Epithelial cell of prostate (primary cell): Measurements from ENCODE around the gene BRS3.

ENCODE experiments used
- DNase-seq: peaks from one replicate; pipeline ENCODE4 v3.0.0-alpha.2; 2011; ENCODE audit warnings: low read depth, low spot score
- H3K27ac ChIP-seq: fragments of 450-650 bp; 2 replicates; pipeline ENCODE4 v1.5.1; 2017; ENCODE audit warnings: mild to moderate bottlenecking

The BRS3 gene

DNA sequence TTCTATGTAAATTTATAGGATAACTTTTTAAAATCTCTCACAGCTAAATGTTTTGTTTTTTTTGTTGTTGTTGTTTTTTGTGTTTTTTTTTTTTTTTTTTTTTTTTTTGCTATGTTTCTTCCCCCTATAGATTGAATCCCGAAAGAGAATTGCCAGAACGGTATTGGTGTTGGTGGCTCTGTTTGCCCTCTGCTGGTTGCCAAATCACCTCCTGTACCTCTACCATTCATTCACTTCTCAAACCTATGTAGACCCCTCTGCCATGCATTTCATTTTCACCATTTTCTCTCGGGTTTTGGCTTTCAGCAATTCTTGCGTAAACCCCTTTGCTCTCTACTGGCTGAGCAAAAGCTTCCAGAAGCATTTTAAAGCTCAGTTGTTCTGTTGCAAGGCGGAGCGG is 4.1 kb downstream of the BRS3 start:
- no peak overlapping the region for H3K27ac ChIP-seq
- DNase-seq, result no peak

DNA sequence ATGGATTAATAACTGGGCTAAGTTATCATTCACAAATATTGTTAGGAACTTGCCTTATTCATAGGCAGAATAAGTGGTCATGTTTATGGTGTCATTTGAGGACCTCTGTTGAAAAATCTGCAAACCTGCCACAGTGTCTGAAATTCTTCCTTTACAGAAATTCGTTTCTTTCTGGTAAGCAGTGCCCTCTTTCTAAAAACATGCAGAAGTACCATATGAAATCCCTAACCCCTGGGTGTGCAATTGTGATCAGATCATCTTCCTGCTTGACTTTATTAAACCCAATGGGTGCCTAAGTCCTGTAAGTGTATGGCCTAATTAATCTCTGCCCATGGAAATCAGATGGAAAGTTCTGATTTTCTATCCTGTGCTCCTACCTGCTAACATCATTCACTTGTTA is 5.3 kb downstream of the BRS3 start:
- no peak for DNase-seq
- H3K27ac ChIP-seq, result no peak overlapping the region

DNA sequence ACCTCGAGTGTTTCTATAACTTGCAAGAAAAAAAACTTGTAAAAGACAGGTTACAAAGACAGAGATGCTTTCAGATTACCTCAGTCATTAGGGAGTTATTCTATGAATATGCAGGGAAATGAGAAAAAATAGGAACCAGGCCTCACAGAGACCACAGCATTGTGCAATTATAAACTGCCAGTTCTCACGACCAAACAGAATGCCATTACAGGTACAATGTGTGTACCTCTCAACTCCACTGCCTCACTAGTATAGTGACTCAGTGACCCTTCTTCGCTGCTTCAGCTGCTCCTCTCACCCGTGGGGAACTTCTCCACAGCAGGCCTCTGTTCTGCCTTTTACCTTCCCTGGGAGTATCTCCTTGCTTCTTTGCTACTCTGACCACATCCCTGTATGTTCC is 7.3 kb downstream of the BRS3 start:
- H3K27ac ChIP-seq, result no peak overlapping the region
- no peak for DNase-seq

DNA sequence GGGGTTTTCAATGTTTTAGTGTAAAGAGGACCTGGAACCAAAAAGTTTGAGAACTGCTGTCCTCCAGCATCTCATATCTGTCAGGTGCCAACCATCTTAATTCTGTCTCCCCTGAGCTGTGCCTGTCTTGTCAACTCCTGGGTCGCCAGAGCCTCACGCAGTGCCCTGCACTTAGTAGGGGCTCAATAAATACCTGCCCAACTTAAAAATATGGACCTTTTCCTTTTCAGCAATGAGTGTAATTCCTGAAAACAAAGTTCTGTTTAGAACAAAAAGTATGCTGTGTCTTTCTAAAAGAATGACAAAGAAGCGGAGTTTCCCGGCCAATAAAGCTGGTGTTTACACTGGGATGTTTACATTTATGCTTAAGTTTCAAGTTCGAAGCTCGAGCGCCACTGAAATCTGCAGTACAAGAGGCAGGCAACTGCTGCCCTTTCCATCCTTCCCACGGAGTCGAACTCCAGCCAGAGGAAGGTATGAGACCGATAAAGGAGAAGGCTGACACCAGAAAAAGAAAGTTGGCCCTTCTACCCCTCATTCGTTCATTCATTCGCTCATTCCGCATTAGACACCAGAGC is 8.5 kb downstream of the BRS3 start:
- H3K27ac ChIP-seq, result peak overlapping the region; percentile 91

DNA sequence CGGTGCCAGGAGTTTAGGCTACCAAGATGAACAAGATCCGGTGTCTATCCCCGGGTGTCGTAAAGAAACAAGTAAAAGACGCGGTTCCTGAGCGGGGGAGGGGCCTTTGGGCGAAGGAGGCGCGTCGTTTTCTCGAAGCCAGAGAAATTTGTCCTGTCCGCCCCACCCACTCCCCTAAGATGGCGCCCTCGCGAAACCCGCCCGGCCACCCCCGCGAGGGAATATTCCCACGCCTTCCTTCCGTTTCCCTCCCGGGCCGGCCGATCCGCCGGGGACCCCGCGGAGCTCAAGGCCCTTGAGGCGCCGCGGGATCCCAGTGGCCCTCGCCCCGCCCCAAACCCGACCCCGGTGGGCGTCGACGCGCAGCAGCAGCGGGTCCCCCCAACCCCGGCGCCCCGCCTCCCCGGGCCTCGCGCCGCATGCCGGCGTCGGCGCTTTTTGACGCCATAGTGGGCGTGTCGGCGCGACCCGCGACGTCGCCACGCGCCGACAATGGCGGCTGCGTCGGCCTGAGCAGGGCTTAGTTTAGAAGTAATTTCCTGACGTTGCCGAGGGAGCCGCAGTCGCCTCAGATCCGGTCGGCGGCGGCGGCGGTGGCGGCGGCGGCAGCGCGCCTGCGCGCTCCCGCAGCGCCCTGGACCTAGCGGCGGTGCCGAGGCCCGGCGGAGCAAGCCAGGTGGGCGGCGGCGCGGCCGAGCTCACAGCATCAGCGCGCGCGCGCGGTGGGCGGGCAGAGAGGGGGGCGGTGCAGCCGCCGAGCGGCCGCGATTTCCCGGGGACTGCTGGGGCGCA is 9.2 kb downstream of the BRS3 start:
- DNase-seq, result peak; percentile 18
- peak overlapping the region; percentile 91 for H3K27ac ChIP-seq

More for the DNA sequence above, 8.5 kb downstream of the BRS3 start:
- no peak for DNase-seq

DNA sequence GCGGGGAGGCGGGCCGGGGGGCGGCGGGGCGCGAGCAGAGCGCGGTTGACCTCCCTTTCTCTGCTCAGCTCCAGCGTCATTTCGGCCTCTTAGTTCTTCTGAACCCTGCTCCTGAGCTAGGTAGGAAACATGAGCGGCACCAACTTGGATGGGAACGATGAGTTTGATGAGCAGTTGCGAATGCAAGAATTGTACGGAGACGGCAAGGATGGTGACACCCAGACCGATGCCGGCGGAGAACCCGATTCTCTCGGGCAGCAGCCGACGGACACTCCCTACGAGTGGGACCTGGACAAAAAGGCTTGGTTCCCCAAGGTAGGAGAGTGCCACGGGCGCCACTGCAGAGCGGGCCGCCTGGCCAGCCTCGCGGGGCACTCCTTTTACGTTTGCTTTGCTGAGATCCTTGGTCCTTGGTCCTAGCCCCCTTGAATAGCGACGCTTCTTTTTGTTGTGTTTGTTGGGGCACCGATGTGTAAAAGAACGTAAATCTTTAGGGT is 9.9 kb downstream of the BRS3 start, which contains the start of gene HTATSF1:
Gene HTATSF1, plus strand, starts transcription at position 37 of the 497 bp plus-strand sequence. Its CDS starts 93 bp downstream, at position 130.
- DNase-seq, result no peak
- H3K27ac ChIP-seq, result peak within 1 kb of the TSS; percentile 91

DNA sequence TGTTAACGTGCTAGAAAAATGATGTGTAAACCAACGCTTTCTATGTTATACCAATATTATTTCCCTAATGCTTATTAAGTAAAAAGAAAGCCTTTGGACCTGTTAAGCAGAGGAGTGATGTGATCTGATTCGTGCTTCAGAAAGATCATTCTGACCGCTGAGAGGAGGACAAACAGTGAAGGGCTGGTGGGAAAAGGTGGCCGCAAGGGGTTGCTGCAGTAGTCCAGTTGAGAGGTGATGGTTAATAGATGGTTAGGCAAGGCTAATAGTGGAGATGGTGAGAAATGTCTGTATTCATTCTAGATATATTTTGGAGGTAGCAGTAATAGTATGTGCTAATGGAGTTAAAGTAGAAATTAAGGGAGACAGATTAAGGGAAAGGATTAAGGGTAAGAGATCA is 31.3 kb downstream of the BRS3 start:
- H3K27ac ChIP-seq, result no peak overlapping the region
- no peak for DNase-seq

DNA sequence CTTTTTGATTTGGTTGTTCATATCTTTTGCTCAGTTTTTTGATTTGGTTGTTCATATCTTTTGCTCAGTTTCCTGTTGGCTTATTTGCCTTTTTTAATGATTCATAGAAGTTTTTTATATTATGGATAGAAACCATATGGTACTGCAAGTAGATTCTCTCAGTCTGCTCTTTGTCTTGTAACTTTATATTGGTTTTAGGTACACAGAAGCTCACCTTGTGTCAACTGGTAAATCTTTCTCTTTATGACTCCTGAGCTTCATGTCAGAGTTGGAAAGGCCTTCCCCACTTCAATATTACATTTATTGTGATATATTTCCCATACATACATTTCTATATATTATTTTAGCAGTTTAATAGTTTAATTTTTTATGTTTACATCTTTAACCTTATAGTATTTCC is 36.0 kb downstream of the BRS3 start:
- DNase-seq, result no peak
- no peak overlapping the region for H3K27ac ChIP-seq

DNA sequence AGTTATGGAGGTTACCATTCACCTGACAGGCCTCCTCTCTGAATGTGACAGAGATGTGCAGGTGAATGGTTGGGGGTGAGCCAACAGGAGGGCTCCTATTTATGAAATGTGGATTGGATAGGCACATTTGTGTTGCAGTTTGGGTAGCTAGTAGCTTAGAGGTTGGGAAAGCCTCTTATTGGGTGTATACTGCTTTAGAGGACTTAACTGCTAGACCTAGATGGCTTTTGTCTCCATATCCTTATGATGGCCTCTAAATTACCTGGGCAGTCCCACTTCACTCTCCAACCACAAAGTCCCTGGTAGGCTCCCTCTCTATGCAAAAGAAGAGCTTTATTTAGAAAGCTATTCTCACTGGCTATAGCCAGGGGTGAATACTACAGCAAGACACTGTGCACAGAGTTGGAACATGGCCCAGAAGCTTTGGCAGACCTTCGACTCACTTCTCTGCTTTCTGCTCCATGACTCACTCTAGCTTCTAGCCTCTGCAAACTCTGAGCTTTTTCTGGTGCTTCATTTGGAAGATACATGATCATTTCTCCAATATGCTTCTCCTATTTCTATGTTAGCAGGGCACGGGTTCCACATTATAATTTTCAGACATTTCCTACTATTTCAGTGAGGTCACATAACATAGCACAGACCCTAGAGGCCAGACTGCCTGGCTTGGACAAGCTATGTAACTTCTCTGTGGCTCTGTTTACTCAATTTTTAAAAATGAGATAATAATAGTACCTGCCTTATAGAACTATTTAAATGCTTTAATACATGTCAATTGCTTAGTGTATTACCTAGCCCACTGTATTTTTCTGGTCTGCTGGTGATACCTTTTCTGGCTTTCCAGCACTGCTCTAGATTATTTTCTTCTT is 38.2 kb downstream of the BRS3 start:
- peak; percentile 27 for DNase-seq
- no peak overlapping the region for H3K27ac ChIP-seq

DNA sequence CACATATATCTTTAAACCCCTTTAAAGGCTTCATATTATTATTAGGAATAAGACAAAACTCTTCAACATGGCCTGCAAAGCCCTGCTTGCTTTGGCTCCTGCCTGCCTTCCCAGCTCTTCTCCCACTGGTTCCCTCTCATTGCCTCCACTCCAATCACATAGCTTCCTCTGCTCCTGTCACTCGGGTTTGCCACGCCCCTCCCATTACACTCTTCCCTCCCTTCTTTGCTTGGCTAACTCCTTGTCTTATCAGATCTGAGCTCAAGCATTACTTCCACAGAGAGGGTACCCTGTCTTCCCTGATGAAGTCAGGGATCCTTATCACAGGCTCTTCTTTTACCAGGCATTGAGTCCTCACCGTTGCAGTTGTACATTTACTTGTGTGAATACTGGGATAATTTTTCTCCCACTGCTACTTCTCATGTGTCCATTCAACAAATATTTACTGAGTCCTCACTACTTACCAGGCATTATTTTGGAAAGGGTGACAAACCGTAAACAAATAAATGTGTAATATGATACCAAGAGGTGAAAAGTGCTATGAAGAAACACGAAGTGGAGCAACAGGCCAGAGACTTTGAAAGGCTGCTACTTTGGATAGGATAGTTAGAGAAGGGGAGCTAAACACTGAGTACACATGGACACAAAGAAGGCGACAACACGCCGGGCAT is 41.0 kb downstream of the BRS3 start:
- H3K27ac ChIP-seq, result no peak overlapping the region
- DNase-seq, result no peak

DNA sequence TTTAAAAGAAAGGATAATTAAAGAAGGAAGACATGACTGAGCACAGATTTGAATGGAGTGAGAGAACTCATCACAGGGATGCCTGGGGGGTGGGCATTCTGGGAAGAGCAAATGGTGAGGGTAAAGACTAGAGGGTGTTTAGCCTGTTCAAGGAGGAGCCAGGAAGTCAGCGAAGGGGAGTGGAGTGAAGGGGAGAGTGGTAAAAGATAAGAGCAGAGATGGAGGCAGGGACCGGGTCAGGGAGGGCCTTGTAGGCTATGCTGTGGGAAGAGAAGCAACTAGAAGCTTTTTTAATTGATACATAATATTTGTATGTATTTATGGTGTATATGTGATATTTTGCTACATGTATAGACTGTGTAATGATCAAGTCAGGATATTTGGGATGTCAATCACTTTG is 42.0 kb downstream of the BRS3 start:
- DNase-seq, result no peak
- no peak overlapping the region for H3K27ac ChIP-seq

DNA sequence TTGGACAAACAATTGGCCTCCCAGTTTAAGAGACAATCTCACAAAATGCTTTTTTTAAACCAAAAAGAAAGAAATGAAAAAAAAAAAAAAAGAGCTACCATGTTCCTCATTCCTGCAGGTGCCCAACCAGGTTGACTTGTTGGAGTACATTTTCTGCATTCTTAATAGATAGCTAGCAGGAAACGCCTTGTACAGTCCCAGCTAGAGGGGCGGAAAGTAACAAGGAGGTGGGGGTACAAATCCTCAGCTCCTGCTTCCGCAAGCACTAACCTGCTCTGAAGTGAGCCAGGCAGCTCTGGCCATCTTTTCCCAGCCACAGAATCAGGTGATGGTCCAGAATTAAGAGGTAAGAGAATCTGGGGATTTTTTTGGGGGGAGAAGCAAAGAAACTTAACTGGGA is 44.2 kb downstream of the BRS3 start, which contains the start of gene VGLL1:
Gene VGLL1, plus strand, starts transcription at position 265 of the 400 bp plus-strand sequence. CDS start 3,806 bp downstream, outside the sequence.
- DNase-seq, result peak; percentile 8
- H3K27ac ChIP-seq, result peak within 1 kb of the TSS; percentile 32

DNA sequence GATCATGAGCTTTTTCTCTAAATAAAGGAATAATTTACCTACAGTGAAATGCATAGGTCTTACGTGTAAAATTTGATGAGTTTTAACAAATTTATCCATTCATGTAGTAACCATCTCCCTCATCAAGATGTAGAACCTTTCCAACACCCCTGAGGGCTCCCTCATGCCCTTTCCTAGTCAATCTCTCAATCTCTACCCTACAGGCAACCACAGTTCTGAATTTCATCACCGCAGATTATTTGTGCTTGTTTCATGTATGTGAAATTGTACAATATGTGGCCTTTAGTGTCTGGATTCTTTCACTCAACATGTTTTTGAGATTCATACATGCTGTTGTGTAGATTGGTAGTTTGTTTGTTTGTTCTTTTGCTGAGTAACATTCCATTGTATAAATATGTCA is 46.4 kb downstream of the BRS3 start:
- DNase-seq, result no peak
- H3K27ac ChIP-seq, result no peak overlapping the region

DNA sequence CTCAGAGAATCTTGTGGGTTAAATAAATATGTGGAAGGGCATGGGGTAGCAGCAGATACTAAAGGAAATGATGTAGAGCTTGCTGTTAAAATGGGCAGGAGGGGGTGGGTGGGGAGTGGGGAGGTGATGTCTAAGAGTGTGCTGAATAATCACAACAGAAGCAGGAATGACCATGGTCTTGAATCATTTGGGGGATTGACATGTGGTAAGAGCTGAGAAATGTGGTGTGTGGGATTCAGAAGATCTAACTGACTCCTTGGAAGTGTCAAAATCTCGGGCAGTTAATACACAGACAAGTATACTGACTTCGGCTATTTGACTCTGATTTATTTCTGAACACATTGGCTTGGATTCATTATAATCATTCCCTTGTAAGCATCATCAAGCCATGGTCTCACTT is 51.1 kb downstream of the BRS3 start:
- no peak overlapping the region for H3K27ac ChIP-seq
- no peak for DNase-seq

DNA sequence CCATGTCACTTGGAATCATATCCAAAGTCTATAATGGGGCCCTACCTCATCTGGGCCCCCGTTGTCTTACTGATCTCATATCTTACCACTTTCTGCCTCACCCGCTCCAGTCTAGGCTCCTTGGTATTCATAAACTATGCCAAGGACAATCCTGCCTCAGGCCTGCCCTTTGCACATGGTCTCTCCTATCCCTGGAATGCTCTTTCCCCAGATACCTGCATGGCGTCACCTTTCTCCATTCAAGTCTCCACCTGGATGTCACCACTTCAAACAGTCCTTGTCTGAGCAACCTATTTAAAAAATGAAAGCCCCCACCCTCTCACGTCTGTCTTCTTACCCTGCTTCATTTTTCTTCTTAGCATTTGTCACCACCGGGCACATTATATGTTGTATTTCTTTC is 52.5 kb downstream of the BRS3 start:
- no peak overlapping the region for H3K27ac ChIP-seq
- DNase-seq, result no peak

DNA sequence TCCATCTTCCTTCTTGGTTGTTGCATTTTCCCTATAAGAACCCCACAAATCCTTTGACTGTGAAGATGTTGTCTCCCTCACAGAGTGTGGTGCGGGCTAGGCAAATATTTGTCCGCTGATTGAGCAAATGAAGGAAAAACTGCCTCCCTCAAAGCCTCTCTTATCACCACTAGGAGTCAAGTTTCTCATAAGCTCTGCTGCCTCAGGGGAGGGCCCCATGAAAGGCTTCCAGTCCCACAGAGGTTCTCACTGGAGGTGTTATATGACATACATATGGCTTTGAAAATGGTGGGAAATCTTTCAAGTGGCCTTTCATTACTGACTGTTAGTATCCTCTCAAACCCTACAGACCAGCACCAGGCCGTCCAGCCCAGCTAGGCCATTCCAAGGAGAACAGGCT is 53.5 kb downstream of the BRS3 start:
- no peak for DNase-seq
- H3K27ac ChIP-seq, result no peak overlapping the region

DNA sequence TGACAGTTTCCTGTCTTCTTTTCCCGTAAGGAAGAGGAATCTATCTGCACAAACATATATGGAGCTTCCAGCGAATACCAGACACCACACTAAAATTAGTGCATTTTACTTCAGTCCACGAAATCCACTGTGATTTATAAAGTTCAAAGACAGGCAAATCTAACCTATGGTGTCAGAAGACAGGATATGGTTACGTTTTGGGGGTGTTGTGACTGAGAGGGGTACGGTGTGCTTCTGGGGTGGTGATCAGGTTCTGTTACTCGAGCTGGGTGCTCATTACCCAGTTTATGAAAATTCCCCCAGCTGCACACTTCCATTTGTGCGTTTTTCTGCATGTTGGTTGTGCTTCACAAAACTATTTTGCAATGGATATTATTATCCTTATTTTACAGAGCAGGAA is 54.5 kb downstream of the BRS3 start:
- no peak for DNase-seq
- H3K27ac ChIP-seq, result no peak overlapping the region
